Activated CD8-positive, alpha-beta memory T cell treated with anti-CD3 and anti-CD28 coated beads, Interleukin-2, amount 50 U/mL, for 48 hours (primary cell): ENCODE data around the gene RPL18.
A peak's percentile ranks its signal among the peaks of the same experiment; 100 is the strongest.
"Not testable (repeated sequence)": the region's sequence is repeated elsewhere in the genome, so short reads cannot be mapped to it uniquely, and the experiment has no call there.

Source experiments
- DNase-seq: peaks from one replicate; pipeline ENCODE4 v3.0.0-alpha.2; 2020

The RPL18 gene

DNA sequence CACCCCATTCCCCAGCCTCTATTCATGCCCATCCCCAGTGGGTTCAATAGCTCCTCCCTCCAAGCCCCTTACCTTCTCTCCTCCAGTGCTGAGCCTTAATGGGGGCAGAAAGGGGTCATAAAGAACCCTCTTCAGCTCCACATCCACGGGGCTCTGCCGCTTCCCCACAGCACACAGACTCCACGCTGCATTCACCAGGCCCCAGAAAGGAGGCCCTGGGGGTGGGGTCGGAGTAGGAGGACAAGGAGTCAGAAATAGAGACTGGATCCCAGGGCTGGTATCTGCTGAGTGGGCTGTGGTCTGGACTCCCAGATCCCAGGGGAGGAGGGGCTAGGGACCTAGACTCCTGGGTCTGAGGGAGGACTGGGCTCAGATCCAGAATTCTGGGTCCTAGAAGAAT, 25.4 kb upstream of the RPL18 start:
- no peak for DNase-seq

DNA sequence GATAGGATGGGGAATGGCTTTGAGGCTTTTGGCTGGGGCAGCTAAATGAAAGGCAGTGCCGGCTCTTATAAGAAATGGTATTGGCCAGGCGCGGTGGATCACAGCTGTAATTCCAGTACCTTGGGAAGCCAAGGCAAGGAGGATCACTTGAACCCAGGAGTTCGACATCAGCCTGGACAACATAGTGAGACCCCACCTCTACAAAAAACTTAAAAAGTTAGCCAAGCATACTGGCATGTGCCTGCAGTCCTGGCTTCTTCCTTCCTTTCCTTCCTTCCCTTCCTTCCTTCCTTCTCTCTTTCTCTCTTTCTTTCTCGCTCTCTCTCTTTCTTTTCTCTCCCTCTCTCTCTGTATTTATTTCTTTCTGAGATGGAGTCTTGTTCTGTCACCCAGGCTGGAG, 23.9 kb upstream of the RPL18 start:
- DNase-seq = no peak

DNA sequence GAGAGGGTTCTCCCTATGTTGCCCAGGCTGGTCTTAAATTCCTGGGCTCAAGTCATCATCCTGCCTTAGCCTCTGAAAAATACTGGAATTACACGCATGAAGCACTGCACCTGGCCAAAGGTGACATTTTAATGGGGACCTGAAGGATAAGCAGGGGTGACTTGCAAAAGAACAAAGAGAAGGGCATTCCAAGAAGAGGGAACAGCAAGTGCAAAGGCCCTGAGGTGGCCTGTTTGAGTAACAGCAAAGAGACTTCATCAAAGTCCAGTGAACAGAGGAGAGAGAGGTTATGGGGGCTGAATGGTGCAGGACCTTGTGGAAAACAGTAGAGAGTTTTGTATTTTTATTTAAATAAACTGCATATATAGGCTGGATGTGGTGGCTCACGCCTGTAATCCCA, 22.9 kb upstream of the RPL18 start:
- DNase-seq = no peak

DNA sequence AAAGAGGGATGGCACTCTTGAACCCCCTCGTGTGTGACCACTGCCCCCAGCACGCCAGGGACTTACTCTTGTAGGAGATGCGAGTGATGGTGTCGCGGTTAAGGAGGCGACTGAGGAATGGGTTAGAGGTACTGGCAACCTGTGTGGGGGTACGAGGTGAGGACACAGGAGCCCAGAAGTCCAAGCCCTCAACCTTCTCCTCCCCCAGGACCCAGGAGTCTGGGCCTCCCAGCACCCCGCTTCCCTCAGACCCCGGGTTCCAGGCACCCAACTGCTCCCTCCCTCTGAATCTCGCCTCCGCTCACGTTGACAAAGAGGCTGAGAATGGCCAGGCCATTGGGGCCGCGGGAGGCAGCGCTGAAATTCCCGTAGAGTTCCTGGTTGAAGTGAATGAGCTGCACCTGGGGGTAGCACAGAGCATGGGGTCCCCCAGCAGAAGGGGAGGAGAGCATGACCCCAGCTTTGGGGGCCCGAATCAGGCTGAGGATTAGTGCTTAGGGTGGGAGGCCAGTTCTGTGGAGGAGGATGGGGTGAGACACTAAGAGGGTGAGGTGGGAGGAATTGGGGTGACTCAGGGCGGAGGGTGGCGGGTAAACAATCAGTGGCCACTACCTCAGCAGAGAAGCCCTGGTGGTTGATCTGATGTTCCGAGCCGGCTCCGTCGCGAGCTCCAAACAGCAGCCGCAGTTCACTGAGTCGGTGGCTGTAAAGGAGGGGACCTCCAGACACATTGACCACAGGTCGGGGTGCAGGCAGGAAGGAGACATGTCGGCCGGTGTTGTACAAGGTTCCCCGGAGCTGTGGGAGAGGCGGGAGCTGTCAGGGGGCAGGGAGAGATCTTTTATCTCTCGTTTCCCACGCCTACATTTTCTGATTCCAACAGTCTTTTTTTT, 20.8 kb upstream of the RPL18 start:
- no peak for DNase-seq

DNA sequence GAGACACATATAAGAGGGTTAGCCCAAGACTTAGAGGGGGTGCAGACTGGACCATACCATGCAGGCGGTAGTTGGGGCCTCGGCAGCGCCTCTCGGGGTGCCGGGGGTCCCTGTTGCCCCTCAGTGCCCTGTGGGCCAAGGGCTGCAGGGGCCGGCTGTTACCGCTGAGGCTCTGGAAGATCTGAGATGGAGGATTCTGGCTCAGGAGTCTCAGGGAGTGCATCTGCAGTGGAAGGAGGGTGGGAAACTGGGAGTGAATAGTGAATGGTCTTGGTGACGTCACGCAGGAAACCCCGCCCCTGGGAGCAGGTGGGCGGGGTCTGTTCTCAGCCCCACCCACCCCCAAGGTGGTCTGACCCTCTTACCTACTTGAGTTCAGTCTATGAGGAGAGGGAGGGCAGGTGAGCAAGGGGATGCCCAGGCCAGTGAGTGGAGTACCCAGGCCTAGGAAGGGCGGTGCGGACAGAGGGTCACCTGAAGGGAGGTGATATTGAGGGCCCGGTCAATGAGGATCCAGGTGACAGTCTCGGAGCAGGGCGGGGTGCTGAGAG, 19.9 kb upstream of the RPL18 start:
- DNase-seq = peak; percentile 65

DNA sequence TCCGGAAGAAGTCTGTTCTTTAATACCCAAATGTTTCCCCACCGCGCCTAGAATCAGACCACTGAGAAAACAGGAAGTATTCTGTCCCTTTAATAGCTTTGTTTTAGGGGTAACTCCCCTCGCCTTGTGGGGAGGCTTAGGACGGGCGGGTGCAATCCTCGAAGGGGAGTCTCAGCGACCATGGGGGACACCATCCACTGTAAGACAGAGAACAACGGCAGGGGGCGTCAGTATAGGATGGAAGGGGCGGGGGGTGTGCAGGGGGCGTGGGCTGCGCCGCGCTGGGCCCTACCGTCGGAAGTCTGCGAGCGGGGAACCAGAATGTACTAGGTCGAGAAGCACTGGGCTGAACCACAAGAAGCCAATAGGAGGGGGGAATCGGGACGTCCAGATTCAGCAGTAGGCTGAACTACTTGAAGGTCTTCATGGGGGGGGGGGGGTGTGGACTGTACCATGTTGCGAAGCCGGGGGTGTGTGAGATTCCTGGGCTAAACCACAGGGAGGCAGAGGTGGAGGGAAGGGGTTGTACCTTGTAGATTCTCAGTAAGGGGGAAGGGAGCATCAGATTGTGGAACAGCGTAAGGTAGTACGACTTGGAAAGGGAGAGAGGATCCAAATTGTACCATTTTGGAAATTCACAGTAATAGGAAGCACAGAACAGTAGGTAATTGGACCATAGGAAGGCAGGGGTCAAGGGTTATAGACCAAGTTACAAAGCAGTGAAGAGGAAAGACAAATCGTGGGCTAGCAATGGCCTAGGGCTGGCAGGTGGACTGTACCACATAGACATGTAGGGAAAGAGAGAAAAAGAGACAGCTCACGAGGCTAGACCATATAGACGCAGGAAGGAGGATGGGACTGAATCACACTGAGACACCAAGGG, 19.2 kb upstream of the RPL18 start:
- DNase-seq = peak; percentile 80

DNA sequence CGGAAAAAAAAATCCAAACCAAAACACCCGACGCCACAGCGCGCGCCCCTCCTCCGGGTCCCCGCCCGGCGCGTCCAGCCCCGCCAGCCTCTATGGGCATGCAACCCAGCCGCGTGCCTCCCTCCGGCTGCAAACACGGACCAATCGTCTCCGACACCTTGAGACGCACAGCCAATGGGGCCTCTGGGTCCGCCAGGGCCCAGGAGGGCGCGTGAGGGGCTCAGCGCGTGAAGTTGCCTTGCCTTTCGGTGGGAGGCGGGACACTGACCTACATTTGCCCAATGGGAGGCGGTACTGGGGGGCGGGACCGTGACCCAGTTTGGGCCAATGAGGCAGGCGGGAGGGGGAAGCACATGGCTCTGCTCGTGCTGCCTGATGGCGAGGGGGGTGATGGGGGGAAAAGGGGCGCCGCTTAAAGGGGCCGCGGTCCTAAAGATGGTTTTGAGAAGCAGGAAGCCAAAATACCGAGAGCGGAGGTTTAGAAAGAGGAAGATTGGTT, 18.5 kb upstream of the RPL18 start:
- peak; percentile 97 for DNase-seq

DNA sequence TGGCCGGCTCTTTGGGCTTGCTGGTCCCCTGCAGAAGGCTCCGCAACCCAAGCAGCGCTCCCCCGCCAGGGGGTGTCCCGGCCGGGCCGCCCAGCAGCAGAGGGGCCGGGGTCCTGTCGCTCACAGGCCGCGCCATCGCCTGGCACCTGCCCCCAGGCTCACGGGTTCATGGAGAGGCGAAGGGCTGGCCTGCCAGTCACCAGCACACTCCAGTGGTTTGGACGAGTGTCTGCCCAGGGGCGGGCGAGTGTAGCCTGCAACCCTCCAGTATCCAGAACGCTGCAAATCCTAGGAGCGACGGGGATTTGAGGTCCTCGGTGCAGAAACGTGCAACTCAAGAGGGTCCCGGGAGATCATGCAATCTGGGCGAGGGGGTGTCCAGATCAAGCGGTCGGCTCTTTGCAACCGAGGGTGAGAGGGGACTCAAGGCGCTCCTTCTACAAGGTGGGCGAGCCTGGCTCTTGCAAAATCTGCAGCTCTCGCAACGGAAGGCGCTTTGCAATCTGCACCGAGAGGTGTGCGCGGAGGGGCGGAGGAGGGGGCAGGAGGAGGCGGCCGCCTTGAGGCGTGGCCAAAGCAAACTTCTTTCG, 18.0 kb upstream of the RPL18 start, which contains the start of gene DBP:
Gene DBP, minus strand, starts transcription at position 521 of the 590 bp plus-strand sequence. Its CDS starts 385 bp downstream, at position 136.
- DNase-seq = peak; percentile 73

DNA sequence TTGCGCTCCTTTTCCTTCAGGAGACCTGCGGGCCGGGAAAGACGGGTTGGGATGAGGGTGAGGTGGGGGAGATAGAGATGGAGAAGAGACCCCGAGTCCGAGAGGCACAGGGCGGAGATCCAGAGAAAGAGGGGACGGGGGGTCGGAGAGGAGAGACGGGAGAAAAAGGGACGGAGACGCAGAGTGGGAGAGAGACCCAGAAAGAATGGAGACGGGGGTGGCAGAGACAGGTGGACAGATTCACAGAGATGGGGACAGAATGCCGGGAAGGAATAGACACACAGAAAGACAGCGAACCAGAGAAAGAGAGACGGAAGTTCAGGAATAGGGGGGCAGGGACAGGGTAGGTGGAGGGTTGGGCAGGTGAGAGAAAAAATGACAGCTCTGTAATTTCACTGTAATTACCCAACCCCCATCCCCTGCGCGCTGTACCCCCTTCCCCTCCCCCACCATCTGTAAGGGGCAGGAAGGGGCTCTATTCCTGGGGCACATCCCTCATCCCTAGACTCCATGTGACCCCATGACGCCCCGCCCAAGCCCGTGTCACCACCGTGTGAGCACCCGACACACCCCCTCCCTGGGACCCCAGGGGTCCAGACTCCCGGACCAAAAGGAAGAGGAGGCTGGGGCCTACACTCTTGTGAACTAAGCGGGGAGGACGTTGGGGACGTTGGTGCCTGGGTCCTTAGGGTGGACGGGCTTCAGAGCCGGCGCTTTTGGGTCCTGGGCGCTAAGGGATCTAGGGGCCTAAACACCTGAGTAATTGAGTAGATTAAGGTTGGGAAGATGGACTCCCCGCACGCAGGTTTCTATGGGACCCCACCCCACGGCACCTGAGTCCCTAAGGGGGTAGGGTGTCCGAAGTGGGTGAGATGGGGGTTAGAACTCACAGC, 17.2 kb upstream of the RPL18 start:
- DNase-seq = peak; percentile 64

DNA sequence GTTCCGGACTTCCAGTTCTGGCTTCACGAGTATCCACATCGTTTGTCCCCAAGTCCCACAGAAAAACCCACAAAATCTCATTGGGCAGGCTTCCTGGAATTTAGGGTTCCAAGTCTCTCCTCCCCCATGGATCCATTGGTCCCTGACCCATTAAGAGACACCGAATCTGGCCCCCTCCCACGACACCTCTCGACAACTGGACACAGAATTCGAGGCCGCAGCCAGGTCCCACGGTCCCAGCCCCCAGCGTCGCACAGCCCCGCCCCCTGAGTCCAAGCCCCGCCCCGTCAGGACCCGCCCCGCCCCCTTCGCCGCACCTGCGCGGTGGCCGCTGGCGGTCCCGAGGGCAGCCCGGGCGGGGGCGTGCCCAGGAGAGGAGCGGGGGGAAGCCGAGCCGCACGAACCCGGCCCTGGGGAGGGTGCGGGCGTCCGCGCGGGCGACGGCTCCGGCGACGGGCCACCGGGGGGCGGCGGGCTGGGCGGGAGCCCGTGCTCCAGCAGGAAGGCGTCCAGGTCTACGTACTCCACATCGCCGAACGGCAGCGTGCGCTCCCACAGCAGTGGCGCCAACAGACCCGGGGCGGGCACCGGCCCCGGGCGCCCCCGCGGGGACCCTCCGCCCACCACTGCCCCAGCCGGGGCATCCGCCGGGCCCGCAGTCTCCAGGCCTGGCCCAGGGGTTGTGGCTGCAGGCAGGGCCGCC, 16.4 kb upstream of the RPL18 start:
- DNase-seq = peak; percentile 93

DNA sequence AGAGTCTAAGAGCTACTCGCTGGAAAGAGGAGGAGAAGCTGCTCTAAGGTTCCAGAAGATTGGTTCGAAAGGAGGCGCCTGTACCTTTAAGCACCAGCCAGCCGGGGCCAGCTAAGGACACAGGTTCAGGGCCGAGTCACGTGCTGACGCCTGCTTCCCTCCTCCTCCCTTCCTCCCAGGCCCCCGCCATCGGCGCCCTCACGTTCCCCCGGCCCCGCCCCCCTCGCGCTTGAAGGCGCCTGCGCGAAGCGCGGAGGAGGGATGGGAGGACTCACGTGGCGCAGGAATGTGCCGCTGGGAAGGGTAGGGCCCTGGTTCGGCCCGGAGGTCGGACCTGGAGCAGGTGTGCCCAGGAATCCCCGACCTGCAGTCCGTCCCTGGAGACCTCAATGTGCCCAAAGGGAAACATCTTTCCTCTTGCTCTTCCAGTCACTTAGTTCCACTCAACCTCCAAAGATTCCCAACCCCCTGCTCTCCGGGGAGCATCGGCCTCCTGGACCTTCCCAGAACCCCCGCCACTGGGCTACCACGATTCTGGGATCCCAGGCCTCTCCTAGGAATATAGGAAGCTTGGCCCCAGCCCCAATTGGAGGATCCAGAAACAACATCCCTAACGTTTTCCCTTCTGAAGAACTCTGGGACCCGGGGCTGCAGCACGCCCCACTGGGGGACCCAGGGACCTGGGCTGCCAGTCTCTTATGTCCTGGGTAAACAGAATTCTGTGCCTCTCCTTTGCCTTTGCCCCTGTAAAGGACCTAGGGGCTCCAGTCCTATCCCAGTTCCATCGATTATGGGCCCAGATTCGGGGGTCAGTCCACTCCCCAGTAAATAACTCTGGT, 15.7 kb upstream of the RPL18 start:
- peak; percentile 96 for DNase-seq

DNA sequence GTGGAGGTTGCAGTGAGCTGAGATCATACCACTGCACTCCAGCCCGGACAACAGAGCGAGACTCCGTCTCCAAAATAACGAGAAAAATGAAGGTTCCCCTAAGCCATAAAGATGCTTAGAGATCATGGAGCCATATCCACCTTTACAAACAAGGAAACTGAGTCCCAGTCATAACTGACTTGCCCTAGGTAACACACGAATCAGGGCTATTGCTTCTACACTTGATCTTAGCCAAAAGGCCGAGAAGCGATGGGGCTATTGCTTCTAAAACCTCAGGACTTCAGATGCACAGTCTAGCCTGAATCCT, 15.0 kb upstream of the RPL18 start:
- no peak for DNase-seq

DNA sequence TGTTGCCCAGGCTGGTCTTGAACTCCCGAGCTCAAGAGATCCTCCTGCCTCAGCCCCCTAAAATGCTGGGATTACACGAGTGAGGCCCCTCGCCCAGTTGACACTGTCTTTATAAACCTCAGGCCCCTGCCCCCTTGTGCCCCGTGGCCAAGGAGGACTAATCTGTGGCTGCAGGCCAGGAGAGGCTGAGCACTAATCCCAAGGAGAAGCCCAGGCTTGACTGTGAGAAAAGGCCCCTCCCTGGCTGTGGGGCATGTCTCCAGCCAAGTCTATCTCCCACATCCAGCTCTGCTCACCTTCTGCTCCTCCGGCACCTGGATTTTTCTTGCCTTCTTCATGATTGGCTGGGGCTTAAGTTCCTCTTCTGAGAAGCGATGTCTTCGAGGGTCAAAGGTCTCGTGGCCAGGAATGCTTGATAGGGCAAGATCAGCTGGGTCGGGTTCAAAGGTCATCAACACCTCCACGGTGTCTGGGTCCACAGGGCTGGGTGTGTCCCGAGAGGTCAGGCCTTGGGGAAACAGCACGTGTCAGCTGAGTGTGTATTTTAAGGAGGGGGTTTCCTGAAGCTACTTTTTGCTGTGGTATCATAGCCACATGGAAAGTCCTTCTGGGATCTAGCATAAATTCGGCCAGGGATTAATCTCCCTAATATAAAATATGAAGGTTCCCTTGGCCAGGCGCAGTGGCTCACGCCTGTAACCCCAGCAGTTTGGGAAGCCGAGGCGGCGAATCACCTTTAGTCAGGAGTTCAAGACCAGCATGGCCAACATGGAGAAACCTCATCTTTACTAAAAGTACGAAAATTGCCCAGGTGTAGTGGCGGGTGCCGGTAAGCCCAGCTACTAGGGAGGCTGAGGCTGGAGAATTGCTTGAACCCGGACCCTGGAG, 14.4 kb upstream of the RPL18 start:
- DNase-seq = no peak

DNA sequence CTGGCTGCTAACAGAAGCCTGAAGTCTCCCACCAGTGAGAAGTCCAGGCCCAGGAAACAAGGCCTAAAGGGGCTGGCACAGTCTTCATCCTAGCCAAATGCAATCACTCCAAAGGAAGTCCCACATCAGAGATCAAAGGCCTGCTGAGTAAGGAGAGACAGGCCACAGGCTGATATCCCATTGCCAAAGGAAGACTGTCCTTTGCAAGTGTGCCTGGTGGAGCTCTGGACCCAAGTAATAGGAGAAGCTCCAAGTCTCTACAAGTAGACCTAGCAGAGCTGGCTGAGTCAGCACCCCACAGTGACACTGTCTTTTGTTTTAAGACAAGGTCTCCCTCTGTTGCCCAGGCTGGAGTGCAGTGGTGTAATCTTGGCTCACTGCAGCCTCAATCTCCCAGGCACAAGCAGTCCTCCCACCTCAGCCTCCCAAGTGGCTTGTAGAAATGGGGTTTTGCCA, 13.7 kb upstream of the RPL18 start:
- DNase-seq = no peak

DNA sequence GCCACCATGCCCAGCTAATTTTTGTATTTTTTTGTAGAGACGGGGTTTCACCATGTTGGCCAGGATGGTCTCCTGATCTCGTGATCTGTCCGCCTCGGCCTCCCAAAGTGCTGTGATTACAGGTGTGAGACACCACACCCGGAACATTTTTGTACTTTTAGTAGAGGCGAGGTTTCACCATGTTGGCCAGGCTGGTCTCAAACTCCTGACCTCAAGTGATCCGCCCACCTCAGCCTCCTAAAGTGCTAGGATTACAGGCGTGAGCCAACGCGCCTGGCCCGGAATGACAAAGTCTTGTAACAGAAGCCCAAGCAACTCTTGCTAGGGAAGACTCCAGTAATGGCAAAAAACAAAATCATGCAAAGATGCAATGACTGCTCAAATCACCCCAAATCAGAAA, 13.3 kb upstream of the RPL18 start:
- DNase-seq = not testable (repeated sequence)

DNA sequence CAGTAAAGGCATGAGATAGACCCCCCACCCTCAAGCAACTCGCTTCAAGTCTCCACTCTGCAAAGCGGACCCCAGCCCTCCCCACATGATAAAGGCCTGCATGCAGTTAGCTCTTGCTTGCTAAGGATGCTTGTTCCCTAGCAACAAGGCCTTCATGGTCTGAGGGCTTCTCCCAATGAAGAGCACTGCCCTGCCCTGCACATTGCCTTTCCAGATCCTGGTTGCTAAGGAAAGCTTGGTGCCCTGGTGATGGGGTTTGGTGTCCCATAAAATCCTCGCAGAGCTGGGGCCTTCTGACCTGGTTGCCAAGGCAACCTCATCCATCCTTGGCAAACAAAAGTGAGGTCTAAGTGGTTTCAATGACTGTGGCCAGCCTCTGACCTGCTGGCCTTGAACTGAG, 12.2 kb upstream of the RPL18 start:
- DNase-seq = no peak

DNA sequence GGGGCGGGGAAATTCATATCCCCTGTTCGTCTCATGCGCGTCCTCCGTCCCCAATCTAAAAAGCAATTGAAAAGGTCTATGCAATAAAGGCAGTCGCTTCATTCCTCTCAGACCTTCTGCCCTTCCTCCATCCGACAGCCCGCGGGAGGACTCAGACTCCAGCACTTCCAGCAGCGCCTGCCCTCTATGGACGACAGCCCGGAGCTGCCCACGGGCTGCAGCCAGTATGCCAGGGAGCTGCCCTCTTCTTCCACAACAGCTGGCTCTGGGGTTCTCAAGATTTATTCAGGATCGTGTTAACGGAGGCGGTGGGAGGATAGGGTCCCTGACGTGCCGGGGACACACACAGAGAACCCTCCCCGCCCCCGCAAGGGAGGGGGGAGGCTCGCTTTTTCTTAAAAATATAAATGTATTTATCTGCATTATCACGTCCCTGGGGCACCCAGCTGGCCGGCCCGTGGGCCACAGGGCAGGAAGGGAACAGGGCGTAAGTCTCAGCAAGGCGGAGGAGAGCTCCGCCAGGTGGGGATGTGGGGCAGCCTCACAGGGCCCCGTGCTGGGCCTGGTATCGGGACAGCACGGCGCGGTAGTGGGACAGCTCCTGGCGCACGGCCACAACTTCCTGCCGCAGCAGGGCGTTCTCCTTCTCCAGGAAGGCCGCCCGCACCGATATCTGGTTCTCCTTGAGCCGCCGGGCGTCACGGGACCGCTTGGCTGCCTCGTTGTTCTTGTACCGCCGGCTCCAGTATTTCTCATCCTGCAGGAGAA, 11.5 kb upstream of the RPL18 start:
- DNase-seq = no peak

DNA sequence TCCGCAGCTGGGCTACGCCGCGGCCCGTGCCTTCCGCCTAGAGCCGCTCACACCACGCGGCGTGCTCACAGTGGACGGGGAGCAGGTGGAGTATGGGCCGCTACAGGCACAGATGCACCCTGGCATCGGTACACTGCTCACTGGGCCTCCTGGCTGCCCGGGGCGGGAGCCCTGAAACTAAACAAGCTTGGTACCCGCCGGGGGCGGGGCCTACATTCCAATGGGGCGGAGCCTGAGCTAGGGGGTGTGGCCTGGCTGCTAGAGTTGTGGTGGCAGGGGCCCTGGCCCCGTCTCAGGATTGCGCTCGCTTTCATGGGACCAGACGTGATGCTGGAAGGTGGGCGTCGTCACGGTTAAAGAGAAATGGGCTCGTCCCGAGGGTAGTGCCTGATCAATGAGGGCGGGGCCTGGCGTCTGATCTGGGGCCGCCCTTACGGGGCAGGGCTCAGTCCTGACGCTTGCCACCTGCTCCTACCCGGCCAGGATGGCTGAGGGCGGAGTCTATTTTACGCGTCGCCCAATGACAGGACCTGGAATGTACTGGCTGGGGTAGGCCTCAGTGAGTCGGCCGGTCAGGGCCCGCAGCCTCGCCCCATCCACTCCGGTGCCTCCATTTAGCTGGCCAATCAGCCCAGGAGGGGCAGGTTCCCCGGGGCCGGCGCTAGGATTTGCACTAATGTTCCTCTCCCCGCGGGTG, 10.8 kb upstream of the RPL18 start:
- no peak for DNase-seq
